Central memory CD4-positive, alpha-beta T cell (primary cell): ENCODE data around the gene ITPR2.
"Not testable (repeated sequence)": the region's sequence is repeated elsewhere in the genome, so short reads cannot be mapped to it uniquely, and the experiment has no call there.

Experiments used
- DNase-seq: peaks from one replicate; pipeline ENCODE4 v3.0.0; 2022

The ITPR2 gene

GRCh38 chr12:26433701-26434100 lies 399.3 kb downstream of the ITPR2 start:
- not testable (repeated sequence) for DNase-seq

GRCh38 chr12:26431211-26431610 lies 401.8 kb downstream of the ITPR2 start:
- no peak for DNase-seq

- DNase-seq, result not testable (repeated sequence)
Measured at GRCh38 chr12:26430596-26430995, 402.4 kb downstream of the ITPR2 start.

- no peak for DNase-seq
Measured at GRCh38 chr12:26429070-26429691, 403.8 kb downstream of the ITPR2 start.

GRCh38 chr12:26428420-26428819 lies 404.6 kb downstream of the ITPR2 start:
- DNase-seq, result no peak

- DNase-seq, result no peak
Measured at GRCh38 chr12:26426652-26427051, 406.3 kb downstream of the ITPR2 start.

- no peak for DNase-seq
Measured at GRCh38 chr12:26425587-26426260, 407.3 kb downstream of the ITPR2 start.

- no peak for DNase-seq
Measured at GRCh38 chr12:26422839-26423398, 410.1 kb downstream of the ITPR2 start.

- no peak for DNase-seq
Measured at GRCh38 chr12:26416550-26416949, 416.4 kb downstream of the ITPR2 start.

GRCh38 chr12:26410689-26411088 lies 422.3 kb downstream of the ITPR2 start:
- no peak for DNase-seq

- no peak for DNase-seq
Measured at GRCh38 chr12:26406813-26407212, 426.2 kb downstream of the ITPR2 start.

GRCh38 chr12:26406391-26406790 lies 426.6 kb downstream of the ITPR2 start:
- no peak for DNase-seq

GRCh38 chr12:26403601-26404000 lies 429.4 kb downstream of the ITPR2 start:
- no peak for DNase-seq

- DNase-seq, result no peak
Measured at GRCh38 chr12:26402648-26403047, 430.3 kb downstream of the ITPR2 start.

- no peak for DNase-seq
Measured at GRCh38 chr12:26401874-26402273, 431.1 kb downstream of the ITPR2 start.

- no peak for DNase-seq
Measured at GRCh38 chr12:26400627-26401026, 432.4 kb downstream of the ITPR2 start.

- DNase-seq, result no peak
Measured at GRCh38 chr12:26399381-26399780, 433.6 kb downstream of the ITPR2 start.

GRCh38 chr12:26396402-26396801 lies 436.6 kb downstream of the ITPR2 start:
- no peak for DNase-seq

- DNase-seq, result no peak
Measured at GRCh38 chr12:26389343-26389742, 443.7 kb downstream of the ITPR2 start.

- no peak for DNase-seq
Measured at GRCh38 chr12:26384536-26384935, 448.5 kb downstream of the ITPR2 start.

GRCh38 chr12:26383041-26383440 lies 450.0 kb downstream of the ITPR2 start:
- no peak for DNase-seq

- no peak for DNase-seq
Measured at GRCh38 chr12:26380897-26381296, 452.1 kb downstream of the ITPR2 start.

- no peak for DNase-seq
Measured at GRCh38 chr12:26379777-26380467, 453.1 kb downstream of the ITPR2 start.

GRCh38 chr12:26378711-26379110 lies 454.3 kb downstream of the ITPR2 start:
- DNase-seq, result no peak
